ENCODE measurements around the gene ATG4C. TPM values are rescaled to one million over a fixed set of nuclear protein-coding genes. Genes with fewer than 3 reads are reported as not detected.

The ATG4C gene, protein sequence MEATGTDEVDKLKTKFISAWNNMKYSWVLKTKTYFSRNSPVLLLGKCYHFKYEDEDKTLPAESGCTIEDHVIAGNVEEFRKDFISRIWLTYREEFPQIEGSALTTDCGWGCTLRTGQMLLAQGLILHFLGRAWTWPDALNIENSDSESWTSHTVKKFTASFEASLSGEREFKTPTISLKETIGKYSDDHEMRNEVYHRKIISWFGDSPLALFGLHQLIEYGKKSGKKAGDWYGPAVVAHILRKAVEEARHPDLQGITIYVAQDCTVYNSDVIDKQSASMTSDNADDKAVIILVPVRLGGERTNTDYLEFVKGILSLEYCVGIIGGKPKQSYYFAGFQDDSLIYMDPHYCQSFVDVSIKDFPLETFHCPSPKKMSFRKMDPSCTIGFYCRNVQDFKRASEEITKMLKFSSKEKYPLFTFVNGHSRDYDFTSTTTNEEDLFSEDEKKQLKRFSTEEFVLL
- 24.2 TPM for total RNA-seq

DNA sequence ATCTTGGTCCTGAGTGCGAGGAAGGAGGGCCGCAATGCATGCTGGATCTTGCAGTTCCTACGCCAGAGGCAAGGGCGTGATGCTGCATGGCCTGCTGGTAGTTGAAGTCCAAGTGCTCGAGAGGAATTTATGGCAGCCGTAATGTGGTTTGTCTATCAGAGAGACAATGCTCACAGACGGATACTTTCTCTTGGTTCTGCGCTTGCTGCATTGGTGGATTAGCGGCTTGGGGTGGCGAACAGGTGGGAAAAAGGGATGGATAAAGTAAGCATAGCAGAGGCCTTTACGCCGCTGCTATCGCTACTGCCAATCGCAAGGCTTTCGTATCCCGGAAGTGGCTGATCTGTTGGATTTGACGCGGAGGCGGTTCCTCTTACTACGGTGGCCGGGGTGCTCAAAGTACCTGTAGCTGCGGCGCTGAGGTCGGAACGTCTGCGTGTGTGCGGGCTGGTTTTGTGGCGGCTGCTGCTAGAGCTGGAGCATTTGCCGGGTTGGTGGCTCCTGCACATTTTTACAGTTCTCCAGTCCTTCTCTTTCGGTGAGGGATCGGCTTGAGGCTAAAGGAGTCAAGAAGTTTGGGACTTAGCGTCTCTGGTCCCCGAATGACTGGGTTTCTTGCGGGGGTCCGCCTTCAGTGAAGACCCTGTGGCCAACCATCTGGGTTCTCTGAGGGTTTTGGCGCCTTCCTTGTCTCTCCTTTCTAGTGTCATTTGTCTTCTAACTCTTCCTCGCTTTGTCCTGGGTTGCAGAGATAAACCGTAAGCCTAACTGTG, at the start of gene ATG4C:
Gene ATG4C, plus strand, starts transcription at position 397 of the 773 bp plus-strand sequence. CDS start 19,655 bp downstream, outside the sequence.

Other genes with a start within 250 kb of the ATG4C start
- gene ANGPTL3, start 186.6 kb upstream of the ATG4C start, total RNA-seq: not detected
- gene DOCK7, start 95.7 kb upstream of the ATG4C start, total RNA-seq: 165 TPM